NCI-H748 (cell line): ENCODE data around the gene ATP2B1.

Experiments used
- DNase-seq: peaks from one replicate; lab custom pipeline; 2025; ENCODE audit not compliant: unreplicated experiment; lab: John Stamatoyannopoulos, UW

The ATP2B1 gene

GRCh38 chr12:89662623-89663022, 46.0 kb downstream of the ATP2B1 start:
- no peak for DNase-seq

DNA sequence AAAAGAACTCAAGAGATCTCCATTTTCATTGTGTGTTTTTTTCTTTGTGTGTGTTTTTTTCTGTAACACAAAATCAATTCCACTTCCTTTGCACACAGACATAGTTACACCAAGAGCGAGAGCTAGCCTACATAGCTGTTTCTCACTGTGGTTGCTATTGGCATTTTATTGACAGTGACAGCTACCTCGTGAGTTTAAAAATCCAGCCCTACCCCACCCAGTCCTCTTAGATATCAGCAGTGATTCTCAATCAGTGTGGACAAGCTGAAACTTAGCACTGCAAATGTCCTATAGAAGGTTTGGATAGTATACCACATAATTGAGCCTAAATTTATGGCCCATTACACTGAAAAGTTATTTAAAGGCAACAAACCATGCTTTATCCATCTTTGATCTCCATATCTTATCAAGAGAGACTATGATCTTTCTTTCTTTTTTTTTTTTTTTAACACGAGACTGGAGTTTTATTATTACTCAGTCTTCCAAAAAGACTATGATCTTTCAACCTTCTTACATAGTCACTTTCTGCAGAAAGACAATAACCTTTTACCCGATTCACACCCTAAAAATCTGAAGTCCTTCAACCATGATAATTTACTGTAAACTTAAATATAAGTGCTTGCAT, 46.8 kb downstream of the ATP2B1 start:
- DNase-seq = no peak

GRCh38 chr12:89657739-89658138, 50.9 kb downstream of the ATP2B1 start:
- no peak for DNase-seq

DNA sequence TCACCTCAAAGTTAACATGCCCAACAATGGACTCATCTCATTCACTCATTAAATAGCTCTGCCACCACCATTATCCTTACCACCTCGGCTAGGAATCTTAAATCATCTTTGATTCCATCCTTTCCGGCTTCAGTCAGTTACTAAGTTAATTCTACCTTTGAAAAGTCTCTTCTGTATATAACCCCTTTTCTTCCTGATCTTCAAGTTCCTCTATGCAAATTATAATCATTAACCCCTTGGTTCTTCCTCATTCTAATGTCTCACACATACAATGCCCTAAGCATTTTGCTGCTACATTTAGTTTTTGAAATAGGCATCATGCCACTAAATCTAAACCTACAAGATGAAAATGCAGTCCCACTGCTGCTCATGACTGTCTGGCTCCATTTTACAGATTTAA, 51.6 kb downstream of the ATP2B1 start:
- no peak for DNase-seq

DNA sequence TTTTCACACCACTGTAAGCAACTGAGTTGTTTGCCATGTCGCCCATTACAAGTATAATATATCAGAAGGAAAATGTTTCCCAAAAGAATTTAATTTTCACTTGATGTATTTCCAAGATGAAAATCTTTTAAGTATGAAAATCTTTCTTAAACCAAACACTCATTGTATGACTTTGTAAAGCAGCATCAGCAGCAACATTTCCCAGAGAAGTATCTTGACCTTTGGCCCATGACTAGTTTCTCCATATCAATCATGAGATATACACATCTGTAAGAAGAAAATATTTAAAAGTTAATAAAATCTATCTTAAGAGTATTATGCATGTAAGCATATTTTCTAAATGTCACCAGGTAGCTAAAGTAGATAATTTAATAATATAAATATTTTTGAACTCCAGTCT, 52.8 kb downstream of the ATP2B1 start:
- DNase-seq = no peak

GRCh38 chr12:89651192-89651591, 57.4 kb downstream of the ATP2B1 start:
- DNase-seq = no peak

DNA sequence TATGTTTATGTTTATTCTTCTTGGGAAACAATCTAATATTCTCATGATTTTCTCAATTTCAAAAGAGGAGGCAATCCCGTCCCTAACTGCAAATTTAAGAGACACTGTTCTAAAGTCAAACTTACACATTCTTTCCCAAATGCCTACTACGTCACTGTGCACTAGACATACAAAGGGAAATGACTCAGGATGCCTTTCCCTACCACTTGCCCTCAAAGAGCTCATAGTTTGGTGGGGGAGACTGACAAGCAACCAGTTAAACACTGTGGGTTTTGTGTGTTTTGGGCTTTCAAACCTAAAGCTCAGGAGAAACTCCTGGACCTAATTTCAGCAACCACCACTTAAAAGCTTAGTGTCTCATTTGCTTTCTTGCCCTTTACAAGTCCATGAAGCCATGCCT, 58.4 kb downstream of the ATP2B1 start:
- no peak for DNase-seq

DNA sequence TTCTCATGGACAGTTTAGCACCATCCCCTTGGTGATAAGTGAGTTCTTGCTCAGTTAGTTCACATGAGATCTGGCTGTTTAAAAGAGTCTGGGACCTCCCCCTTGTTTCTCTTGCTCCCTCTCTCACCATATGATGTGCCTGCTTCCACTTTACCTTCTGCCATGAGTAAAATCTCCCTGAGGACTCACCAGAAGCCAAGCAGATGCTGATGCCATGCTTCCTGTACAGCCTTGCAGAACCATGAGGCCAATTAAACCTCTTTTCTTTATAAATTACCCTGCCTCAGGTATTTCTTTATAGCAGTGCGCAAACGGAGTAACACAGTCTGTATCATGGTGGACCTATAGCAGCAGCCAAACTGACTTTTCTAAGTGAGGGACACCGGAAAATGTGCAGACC, 58.8 kb downstream of the ATP2B1 start:
- DNase-seq = no peak

DNA sequence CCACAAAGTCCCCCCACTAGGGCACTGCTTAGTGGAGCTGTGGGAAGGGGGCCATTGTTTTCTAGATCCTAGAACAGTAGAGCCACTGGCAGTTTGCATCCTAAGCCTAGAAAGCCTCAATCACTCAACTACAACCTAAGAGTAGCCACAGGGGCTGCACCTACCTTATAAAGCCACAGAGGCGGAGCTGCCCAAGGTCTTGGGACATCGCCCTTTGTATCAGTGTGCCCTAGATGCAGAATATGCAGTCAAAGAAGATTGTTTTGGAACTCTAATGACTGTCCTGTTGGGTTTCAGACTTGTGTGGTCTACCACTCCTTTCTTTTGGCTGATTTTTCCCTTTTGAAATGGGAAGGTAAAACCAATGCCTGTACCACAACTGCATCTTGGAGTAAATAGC, 59.5 kb downstream of the ATP2B1 start:
- DNase-seq = no peak

DNA sequence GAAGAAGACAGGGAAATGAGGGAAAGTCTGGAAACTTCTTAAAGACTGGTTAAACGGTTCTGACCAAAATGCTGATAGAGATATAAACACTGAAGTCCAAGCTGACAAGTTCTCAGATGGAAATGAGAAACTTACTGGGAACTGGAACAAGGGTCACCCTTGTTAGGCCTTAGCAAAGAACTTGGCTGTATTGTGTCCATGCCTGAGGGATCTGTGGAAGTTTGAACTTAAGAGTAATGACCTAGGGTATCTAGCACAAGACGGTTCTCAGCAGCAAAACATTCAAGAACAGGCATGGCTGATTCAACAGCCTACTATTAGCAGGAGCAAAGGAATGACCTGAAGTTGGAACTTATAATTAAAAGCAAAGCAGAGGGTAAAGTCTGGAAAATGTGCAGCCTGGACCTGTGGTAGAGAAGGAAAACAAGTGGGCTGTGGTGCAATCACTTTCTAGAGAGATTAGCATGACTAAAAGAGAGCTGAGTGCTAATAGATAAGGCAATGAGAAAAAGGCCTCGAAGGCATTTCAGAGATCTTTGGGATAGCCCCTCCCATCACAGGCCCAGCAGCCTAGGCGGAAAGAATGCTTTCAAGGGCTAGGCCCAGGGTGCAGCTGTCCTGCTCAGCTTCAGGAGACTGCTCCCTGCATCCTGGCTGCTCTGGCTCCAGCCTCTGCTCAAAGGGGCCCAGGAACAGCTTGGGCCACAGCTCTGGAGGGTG, 60.3 kb downstream of the ATP2B1 start:
- no peak for DNase-seq

DNA sequence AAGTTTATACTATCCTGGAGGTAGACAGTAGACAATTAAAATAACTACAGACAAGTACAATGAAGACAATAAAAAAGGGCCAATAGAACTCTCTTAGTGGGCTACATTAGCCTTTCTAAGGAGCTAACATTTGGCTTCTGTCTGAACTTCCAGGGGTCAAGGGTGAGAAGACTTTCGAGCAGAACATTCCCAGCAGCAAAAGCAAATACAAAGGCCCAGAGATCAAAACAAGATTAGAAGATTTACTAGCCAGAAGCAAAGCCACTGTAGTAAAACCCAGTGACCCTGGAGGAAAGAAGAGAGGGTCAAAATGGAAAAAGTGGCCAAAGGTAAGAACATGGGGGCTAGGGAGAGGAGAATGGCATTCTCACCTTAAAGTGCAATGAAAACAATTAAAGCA, 63.2 kb downstream of the ATP2B1 start:
- no peak for DNase-seq

- no peak for DNase-seq
Measured at GRCh38 chr12:89642959-89643358, 65.7 kb downstream of the ATP2B1 start.

DNA sequence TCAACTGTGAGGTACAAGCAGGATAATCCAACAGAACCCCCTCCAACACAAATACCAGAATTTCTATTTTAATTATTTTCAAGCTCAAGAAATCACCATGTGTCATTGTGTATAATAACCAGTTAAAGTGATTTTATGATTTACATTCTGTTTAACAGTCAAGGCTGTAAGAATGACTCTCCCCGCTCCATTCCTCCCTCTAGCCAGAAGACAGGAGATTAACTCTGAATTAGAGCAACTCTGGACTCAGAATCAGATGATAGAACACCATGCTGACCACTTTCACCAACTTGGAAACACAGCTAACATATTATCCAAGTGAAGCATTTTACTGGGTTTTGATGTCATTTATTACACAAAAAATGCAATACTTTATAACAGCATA, 71.9 kb downstream of the ATP2B1 start:
- no peak for DNase-seq

GRCh38 chr12:89636052-89636775, 72.4 kb downstream of the ATP2B1 start:
- no peak for DNase-seq

GRCh38 chr12:89634508-89634907, 74.1 kb downstream of the ATP2B1 start:
- DNase-seq = no peak

DNA sequence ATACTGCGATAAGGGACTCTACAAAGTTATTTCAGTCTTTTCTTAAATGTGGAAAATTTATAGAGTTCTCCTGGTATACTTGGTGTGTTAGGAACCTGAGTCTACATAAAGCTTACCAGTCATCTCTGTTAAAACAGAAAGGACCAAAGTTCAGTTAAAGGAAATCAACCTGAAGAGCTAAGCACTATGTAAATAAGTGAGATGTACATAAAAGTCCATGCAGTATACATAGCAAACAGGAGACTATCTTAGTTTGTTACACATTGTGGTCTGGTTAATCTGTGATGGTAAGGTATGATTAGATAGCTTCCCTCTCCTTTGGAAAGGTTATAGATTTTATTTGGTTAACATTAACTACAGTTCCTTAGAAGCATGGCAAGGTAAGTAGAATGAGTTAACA, 75.9 kb downstream of the ATP2B1 start:
- DNase-seq = no peak

DNA sequence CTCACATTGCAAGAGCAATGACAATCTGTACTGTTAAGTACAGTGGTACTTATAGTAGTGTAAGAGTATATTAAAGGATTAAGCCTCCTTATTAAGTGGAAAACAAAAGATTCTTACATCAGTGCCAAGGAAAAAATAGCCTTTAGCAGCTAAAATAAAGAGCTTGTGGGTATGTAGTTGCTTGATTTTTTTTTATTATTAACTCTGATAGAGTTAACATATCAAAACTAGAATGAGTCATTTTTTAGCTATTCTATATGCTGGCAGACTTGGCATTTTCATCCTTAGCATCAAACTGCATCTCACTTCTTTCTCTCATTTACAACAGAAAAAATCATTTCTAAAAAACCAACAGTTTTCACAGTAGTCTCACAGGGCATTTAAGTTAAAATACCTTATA, 86.5 kb downstream of the ATP2B1 start:
- no peak for DNase-seq

DNA sequence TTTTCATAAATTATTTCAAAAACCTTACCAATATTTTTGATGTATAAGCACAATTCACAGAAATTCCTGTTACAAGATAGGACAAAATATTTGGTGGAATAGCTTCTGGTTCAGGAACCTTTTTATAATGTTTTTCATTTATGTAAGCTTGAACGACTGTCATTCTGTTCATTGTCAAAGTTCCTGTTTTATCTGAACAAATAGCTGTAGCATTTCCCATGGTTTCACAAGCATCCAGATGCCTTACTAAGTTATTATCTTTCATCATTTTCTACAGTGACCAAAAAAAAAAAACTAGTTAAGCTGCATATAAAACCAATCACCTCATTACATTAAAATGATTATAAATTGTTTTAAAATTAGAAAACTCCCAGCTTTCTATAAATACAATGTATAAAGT, 87.1 kb downstream of the ATP2B1 start:
- no peak for DNase-seq

- DNase-seq = no peak
Measured at GRCh38 chr12:89619764-89620163, 88.9 kb downstream of the ATP2B1 start.

GRCh38 chr12:89618113-89618862, 90.3 kb downstream of the ATP2B1 start:
- DNase-seq = no peak

DNA sequence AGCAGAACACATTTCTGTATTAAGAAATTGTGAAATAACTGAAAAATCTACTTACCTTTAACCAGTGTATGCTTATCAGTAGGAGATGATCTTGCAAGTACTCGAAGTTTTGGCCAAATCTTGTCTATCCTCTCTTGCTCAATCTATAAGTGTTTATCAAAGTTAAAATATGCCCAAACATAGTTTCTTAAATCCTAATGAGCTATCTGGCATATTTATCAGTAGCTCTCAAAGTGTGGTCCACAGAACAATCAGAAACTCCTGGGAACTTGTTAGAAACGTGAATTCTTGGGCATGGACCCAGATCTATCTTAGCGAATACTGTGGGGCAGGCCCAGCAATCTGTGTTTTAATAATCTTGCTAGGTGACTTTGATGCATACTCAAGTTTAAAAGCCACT, 98.3 kb downstream of the ATP2B1 start:
- DNase-seq = no peak

DNA sequence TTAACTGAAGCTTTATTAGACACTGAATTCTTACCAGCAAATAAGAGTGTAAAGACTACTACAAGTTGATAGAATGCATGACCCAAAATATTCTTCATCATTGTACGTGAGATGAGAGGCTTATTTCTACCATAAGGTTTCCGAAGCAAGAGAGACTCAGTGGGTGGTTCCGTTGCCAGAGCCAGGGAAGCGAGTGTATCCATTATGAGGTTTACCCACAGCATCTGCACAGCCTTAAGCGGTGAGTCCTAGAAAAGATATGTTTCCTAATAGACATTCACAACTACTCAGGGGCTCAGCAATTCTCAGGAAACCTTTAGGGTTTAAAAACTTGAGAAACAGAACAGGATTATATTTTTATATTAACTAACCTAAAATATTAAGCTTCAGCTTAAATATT, 105.0 kb downstream of the ATP2B1 start:
- no peak for DNase-seq
